ENCODE measurements around the gene SLFN5.
"Not testable (repeated sequence)": the region's sequence is repeated elsewhere in the genome, so short reads cannot be mapped to it uniquely, and the experiment has no call there.

DNA sequence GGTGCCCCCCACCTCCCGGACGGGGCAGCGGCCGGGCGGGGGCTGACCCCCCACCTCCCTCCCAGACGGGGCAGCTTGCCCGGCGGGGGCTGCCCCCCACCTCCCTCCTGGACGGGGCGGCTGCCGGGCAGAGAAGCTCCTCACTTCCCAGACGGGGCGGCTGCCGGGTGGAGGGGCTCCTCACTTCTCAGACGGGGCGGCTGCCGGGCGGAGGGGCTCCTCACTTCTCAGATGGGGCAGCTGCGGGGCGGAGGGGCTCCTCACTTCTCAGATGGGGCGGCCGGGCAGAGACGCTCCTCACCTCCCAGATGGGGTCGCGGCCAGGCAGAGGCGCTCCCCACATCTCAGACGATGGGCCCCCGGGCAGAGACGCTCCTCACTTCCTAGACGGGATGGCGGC is 47.8 kb upstream of the SLFN5 start:
- TF ChIP-seq POLR2A, POLR2AphosphoS5, SPI1 (IDR thresholded peaks at IDR 0.05; ENCODE audit: low read depth, low read length): not testable (repeated sequence)
